Ishikawa (cell line): ENCODE results near the gene TMEM114.

Experiments
- CEBPB ChIP-seq: IDR thresholded peaks from 2 replicates; pipeline ENCODE4 v1.6.1; 2012
- EGR1 ChIP-seq: IDR thresholded peaks from 2 replicates; pipeline ENCODE4 v1.6.1; 2012
- EP300 ChIP-seq: IDR thresholded peaks from 2 replicates; pipeline ENCODE4 v1.6.1; 2012; ENCODE audit warnings: borderline replicate concordance
- FOXM1 ChIP-seq: IDR thresholded peaks from 2 replicates; pipeline ENCODE4 v1.6.1; 2012; ENCODE audit warnings: low read depth, borderline replicate concordance
- RAD21 ChIP-seq: IDR thresholded peaks from 2 replicates; pipeline ENCODE4 v1.6.1; 2012; ENCODE audit warnings: low read depth
- TAF1 ChIP-seq: IDR thresholded peaks from 2 replicates; pipeline ENCODE4 v1.6.1; 2012; ENCODE audit warnings: low read depth, mild to moderate bottlenecking
- ZBTB7A ChIP-seq: IDR thresholded peaks from 2 replicates; pipeline ENCODE4 v1.6.1; 2012; ENCODE audit warnings: low read depth
- TF ChIP-seq, protein P1 (sequence below): IDR thresholded peaks from 2 replicates; pipeline ENCODE4 v1.6.1; 2012
- TF ChIP-seq, protein P2 (sequence below): IDR thresholded peaks from 2 replicates; pipeline ENCODE4 v1.6.1; 2012

GRCh38 chr16:8522757-8523156 lies 67.6 kb downstream of the TMEM114 start:
- no peak for TF ChIP-seq ZBTB7A
- TF ChIP-seq RAD21: no peak
- TF ChIP-seq EP300: no peak
- no peak for TF ChIP-seq TAF1
- TF ChIP-seq EGR1: no peak
- TF ChIP-seq, protein P1, sequence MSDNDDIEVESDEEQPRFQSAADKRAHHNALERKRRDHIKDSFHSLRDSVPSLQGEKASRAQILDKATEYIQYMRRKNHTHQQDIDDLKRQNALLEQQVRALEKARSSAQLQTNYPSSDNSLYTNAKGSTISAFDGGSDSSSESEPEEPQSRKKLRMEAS: no peak
- TF ChIP-seq CEBPB: no peak
- TF ChIP-seq, protein P2, sequence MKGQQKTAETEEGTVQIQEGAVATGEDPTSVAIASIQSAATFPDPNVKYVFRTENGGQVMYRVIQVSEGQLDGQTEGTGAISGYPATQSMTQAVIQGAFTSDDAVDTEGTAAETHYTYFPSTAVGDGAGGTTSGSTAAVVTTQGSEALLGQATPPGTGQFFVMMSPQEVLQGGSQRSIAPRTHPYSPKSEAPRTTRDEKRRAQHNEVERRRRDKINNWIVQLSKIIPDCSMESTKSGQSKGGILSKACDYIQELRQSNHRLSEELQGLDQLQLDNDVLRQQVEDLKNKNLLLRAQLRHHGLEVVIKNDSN: no peak
- no peak for TF ChIP-seq FOXM1
